Upper lobe of left lung (tissue), 6 donors: ENCODE results near the gene SPINK6. TPM values are rescaled to one million over a fixed set of nuclear protein-coding genes. Genes with fewer than 3 reads are reported as not detected.

Experiments used
- ATAC-seq, 2 donors: fragments of 200-7000 bp; cut with Tn5 transposase; one replicate each; pipeline ENCODE4 v1.9.1; 2022; ENCODE audit warnings: mild to moderate bottlenecking in 2 of 2, moderate library complexity in 2 of 2; ENCODE audit not compliant: low FRiP score in 2 of 2
- DNase-seq, 2 donors: peaks; one replicate each; pipeline ENCODE4 v3.0.0-alpha.2; 2019 to 2020
- H3K27ac ChIP-seq, 4 donors: fragments of 200-600 bp; sonication (generic); one replicate each; pipeline ENCODE4 v1.5.1; 2016 to 2019
- H3K27me3 ChIP-seq, 4 donors: fragments of 200-600 bp; sonication (generic); one replicate each; pipeline ENCODE4 v1.5.1; 2017 to 2019
- H3K36me3 ChIP-seq, 4 donors: fragments of 200-600 bp; sonication (generic); one replicate each; pipeline ENCODE4 v1.5.1; 2016 to 2019
- H3K4me1 ChIP-seq, 4 donors: fragments of 200-600 bp; sonication (generic); one replicate each; pipeline ENCODE4 v1.5.1; 2018 to 2019
- H3K4me3 ChIP-seq, 4 donors: fragments of 200-600 bp; sonication (generic); one replicate each; pipeline ENCODE4 v1.5.1; 2017 to 2019; ENCODE audit warnings: mild to moderate bottlenecking in 2 of 4, moderate library complexity in 1 of 4
- H3K9me3 ChIP-seq, 4 donors: fragments of 200-600 bp; sonication (generic); one replicate each; pipeline ENCODE4 v1.5.1; 2018 to 2019
- EP300 ChIP-seq, 4 donors: sonication (generic); formaldehyde crosslinking; IDR thresholded peaks; one replicate each; pipeline ENCODE4 v1.5.1; 2017; ENCODE audit warnings: antibody characterized with exemption in 4 of 4, control low read depth in 2 of 4
- POLR2A ChIP-seq, 4 donors: fragments of 450-650 bp; IDR thresholded peaks; one replicate each; pipeline ENCODE4 v1.5.1; 2016 to 2017; ENCODE audit warnings: antibody characterized with exemption in 4 of 4, mild to moderate bottlenecking in 2 of 4
- POLR2AphosphoS5 ChIP-seq, 2 donors: sonication (generic); formaldehyde crosslinking; IDR thresholded peaks; one replicate each; pipeline ENCODE4 v1.5.1; 2017; ENCODE audit warnings: antibody characterized with exemption in 2 of 2
- WGBS, 2 donors: methylation state at CpG; one replicate each; pipeline ENCODE4 v1.1.5; 2017 to 2018; 5-methylcytosine and 5-hydroxymethylcytosine counted together
- total RNA-seq, 6 donors: library from RNA; depleted of rRNA in 4 of 6; stranded (reverse); fragments of >200 nt in 4 of 6; gene quantifications; one replicate each; pipeline versions ENCODE4 v1.1.0 to v1.2.1, GENCODE V29; 2016 to 2021
- TF ChIP-seq, protein P1 (sequence below), 6 experiments: fragments of 450-650 bp in 4 of 6; fragments of 200-600 bp in 2 of 6; sonication (generic) in 2 of 6; IDR thresholded peaks; one replicate each; pipeline ENCODE4 v1.5.1; 2016 to 2019; ENCODE audit warnings: antibody characterized with exemption in 6 of 6
- donor health status: DM: no; HTN: no; CAD: no; lungs with moderate emphysema.
- donor health status: DM: no; HTN: yes; CAD: no; lungs with severe emphysema.

SPINK6 gene
- total RNA-seq, 6 donors from 2014 or later = not detected

DNA sequence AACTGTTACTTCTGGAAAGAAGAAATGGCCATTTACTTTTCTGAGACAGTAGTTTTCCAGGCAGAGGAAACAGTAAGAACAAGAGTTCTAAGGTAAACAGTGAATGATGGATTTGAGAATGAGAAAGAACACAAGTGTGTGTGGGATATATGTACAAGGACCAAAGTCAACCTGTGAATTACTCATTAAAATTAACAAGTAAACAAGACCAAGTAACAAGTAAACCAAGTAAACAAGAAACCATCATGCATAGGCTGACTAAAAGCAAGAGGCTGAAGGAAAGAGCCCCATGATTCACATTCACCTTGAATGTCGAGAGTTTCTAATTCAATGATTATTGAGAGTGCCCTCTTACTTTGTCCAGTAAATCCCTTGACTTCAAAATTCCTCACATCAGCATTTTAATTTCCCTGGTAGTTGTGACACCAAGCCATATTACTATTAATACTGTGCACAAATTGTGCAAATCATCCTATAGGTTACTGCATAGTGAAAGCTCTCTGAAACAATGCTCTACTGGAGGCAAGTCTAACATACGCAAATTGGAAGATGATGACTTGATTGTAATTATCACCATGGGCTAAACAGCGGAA lies 25.6 kb downstream of the SPINK6 start:
- no peaks in the 10 kb centered on the region for H3K4me1 ChIP-seq
- H3K36me3 ChIP-seq = no peaks in the 10 kb centered on the region
- ATAC-seq (no peak), DNase-seq (no peak)
- H3K4me3 ChIP-seq = no peak overlapping the region
- no peaks in the 10 kb centered on the region for H3K9me3 ChIP-seq
- no peak overlapping the region for H3K27ac ChIP-seq
- H3K27me3 ChIP-seq = no peaks in the 10 kb centered on the region
- TF ChIP-seq POLR2AphosphoS5 (IDR thresholded peaks at IDR 0.05) (no peak), EP300 (IDR thresholded peaks at IDR 0.05) (no peak), POLR2A (IDR thresholded peaks at IDR 0.05) (no peak)
- TF ChIP-seq, protein P1, sequence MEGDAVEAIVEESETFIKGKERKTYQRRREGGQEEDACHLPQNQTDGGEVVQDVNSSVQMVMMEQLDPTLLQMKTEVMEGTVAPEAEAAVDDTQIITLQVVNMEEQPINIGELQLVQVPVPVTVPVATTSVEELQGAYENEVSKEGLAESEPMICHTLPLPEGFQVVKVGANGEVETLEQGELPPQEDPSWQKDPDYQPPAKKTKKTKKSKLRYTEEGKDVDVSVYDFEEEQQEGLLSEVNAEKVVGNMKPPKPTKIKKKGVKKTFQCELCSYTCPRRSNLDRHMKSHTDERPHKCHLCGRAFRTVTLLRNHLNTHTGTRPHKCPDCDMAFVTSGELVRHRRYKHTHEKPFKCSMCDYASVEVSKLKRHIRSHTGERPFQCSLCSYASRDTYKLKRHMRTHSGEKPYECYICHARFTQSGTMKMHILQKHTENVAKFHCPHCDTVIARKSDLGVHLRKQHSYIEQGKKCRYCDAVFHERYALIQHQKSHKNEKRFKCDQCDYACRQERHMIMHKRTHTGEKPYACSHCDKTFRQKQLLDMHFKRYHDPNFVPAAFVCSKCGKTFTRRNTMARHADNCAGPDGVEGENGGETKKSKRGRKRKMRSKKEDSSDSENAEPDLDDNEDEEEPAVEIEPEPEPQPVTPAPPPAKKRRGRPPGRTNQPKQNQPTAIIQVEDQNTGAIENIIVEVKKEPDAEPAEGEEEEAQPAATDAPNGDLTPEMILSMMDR (IDR thresholded peaks at IDR 0.05) = no peak
- 87 to 90% methylated on average over 3 of the region's 3 CpGs for WGBS, 2 donors

DNA sequence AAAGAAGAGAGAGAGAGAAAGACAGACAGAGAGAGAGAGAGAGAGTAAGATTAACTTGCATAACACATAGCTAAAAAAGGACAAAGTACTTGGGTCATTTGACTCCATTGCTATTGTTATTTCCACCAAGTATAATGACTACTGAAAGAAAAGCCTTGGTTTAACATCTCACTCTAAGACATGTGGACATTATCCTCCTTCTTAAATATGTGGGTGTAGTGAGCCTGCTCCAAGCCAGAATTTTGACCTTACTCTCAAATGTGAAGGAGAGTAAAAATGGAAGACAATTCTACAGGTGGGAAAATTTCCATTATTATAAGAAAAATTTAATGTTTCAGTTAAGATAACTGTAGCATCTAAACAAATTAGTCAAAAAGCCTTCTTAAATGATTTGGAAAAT lies 27.0 kb downstream of the SPINK6 start:
- Histone ChIP-seq H3K4me3 (no peak overlapping the region), H3K4me1 (no peaks in the 10 kb centered on the region), H3K36me3 (no peaks in the 10 kb centered on the region), H3K27me3 (no peaks in the 10 kb centered on the region), H3K27ac (no peak overlapping the region), H3K9me3 (no peaks in the 10 kb centered on the region)
- no peak for DNase-seq
- TF ChIP-seq POLR2A (IDR thresholded peaks at IDR 0.05) = no peak
- no peak for TF ChIP-seq EP300 (IDR thresholded peaks at IDR 0.05)
- TF ChIP-seq, protein P1 (IDR thresholded peaks at IDR 0.05) = no peak
- no peak for TF ChIP-seq POLR2AphosphoS5 (IDR thresholded peaks at IDR 0.05)
- ATAC-seq = no peak

DNA sequence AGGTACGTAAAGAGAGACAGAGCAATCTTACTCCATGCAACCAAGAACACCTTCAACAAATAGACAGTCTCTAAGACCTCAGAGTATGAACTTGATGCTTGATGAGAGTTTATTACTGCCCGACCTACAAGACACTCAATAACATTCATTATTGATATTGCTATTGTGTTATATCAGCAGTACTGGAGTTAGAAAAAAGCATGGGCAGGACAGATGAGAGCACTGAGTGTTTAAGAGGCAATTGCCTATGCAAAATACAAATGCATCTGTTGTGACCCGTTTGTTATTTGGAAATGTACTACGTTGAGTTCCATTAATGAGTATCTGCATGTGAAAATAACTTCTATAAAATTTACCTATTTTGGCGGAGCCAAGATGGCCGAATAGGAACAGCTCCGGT lies 27.4 kb downstream of the SPINK6 start:
- no peaks in the 10 kb centered on the region for H3K4me1 ChIP-seq
- ATAC-seq (no peak), DNase-seq (no peak)
- TF ChIP-seq, protein P1 (IDR thresholded peaks at IDR 0.05) = no peak
- no peak for TF ChIP-seq POLR2AphosphoS5 (IDR thresholded peaks at IDR 0.05)
- no peak for TF ChIP-seq POLR2A (IDR thresholded peaks at IDR 0.05)
- no peak for TF ChIP-seq EP300 (IDR thresholded peaks at IDR 0.05)
- no peaks in the 10 kb centered on the region for H3K27me3 ChIP-seq
- H3K36me3 ChIP-seq = no peaks in the 10 kb centered on the region
- H3K4me3 ChIP-seq = no peak overlapping the region
- H3K27ac ChIP-seq = no peak overlapping the region
- WGBS, 2 donors = 93 to 95% methylated on average over 7 of the region's 7 CpGs
- H3K9me3 ChIP-seq = no peaks in the 10 kb centered on the region

DNA sequence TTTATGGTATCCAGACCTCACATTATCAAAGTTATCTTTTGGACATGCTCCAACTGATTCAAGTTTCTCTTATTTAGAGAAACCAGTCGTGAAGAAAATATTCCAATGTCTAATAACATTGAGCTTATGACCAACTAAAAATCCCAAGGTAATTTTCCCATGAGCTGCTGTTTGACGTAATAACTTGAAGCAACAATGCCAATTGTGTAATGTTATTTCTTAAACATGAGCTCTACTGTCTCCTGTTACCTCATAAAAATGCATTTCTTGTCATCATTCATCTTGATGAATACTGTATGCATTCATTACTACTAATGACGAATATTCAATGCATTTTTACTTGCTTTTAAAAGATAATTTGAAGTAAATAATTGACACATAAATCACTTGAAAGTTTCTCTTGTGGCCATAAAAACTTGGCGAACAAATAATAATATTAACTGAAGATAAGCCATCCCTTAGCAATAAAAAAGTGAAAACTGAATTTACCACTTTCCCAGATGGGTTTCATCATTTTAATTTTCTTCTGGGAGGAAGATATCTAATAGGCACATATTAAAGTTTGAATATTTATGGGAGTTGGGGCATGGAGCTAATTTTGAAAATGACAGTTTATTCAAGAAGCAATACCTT lies 35.1 kb downstream of the SPINK6 start:
- Histone ChIP-seq H3K9me3 (no peaks in the 10 kb centered on the region), H3K27ac (no peak overlapping the region), H3K27me3 (no peaks in the 10 kb centered on the region), H3K4me1 (no peaks in the 10 kb centered on the region), H3K4me3 (no peak overlapping the region), H3K36me3 (no peaks in the 10 kb centered on the region)
- ATAC-seq (no peak), DNase-seq (no peak)
- WGBS, 2 donors = 51 to 57% methylated on average over 4 of the region's 4 CpGs
- TF ChIP-seq, protein P1 (IDR thresholded peaks at IDR 0.05) = no peak
- TF ChIP-seq EP300 (IDR thresholded peaks at IDR 0.05) (no peak), POLR2AphosphoS5 (IDR thresholded peaks at IDR 0.05) (no peak), POLR2A (IDR thresholded peaks at IDR 0.05) (no peak)

DNA sequence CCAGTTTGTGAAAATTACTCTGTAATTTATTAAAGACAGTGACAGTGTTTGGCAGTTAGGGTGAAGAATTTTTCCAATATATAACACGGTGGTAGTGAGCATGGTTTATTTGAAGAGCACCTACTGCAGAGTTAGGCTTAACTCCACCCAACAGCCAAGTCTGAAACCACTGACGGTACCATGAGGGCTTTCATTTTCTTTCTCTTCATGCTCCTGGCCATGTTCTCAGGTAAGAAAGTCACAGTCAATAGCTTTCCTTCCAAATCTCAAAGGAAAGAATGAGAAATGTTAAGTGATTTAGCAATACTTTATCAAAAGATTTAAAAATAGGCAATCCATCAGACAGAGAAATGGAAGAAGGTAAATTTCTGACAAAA lies 35.6 kb downstream of the SPINK6 start, which contains the start of gene MARCOL:
TSS of gene MARCOL (plus strand) at position 108 of the 377 bp plus-strand sequence. CDS start at position 181, 73 bp downstream.
- Histone ChIP-seq H3K4me1 (no peaks in the 10 kb centered on the region), H3K27me3 (no peaks in the 10 kb centered on the region), H3K4me3 (no peak within 1 kb of the TSS), H3K36me3 (no peaks in the 10 kb centered on the region), H3K27ac (no peak within 1 kb of the TSS), H3K9me3 (no peaks in the 10 kb centered on the region)
- no peak for TF ChIP-seq POLR2A (IDR thresholded peaks at IDR 0.05)
- TF ChIP-seq, protein P1 (IDR thresholded peaks at IDR 0.05) = no peak
- ATAC-seq (no peak), DNase-seq (no peak)
- WGBS, 2 donors = 64 to 73% methylated on average over 2 of the region's 2 CpGs
